GM18873 (cell line): ENCODE results near the gene EEF1AKMT1.
"Not testable (repeated sequence)": the region's sequence is repeated elsewhere in the genome, so short reads cannot be mapped to it uniquely, and the experiment has no call there.

Source experiments
- ATAC-seq: cut with Tn5 transposase; IDR thresholded peaks from one replicate; pipeline ENCODE4 v1.9.1; 2021; ENCODE audit warnings: mild to moderate bottlenecking, moderate library complexity, moderate number of reproducible peaks; ENCODE audit not compliant: unreplicated experiment, low FRiP score

EEF1AKMT1 gene

DNA sequence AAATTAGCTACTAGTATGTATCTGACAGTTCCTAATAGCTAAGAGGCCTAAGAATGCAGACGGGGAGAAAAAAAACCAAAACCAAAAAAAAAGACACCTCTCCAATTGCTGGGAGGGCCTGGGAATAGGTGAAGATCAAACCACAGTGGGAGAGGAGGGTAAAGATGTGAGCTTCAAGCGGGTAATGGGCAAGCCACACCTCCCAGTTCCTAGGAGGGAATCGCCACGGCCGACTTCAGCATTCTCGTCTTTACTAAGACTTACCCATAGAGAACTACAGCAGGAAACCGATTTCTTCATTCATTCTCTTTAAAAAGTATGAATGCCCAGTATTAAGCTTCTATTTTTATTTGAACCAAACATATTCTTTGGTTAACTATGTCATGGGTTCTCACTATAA, 5.6 kb upstream of the EEF1AKMT1 start:
- ATAC-seq: no peak

DNA sequence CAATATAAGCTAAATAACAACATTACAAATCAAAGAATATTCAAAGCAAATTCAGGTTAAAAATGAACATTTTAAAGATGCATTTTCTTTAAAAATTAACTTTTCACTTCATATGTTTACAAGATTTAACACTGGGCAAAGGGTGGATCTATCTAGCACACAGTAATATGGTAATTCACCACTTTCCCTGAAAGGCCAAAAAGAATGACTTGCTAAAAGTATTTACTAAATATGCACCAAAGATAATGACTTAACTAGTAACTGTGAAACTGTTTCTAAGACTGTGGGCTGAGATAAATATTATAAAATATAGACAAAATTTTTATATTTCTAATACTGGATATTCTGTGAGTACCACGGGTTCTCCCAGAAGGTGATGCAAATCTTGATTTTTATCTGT, 4.5 kb upstream of the EEF1AKMT1 start:
- no peak for ATAC-seq

DNA sequence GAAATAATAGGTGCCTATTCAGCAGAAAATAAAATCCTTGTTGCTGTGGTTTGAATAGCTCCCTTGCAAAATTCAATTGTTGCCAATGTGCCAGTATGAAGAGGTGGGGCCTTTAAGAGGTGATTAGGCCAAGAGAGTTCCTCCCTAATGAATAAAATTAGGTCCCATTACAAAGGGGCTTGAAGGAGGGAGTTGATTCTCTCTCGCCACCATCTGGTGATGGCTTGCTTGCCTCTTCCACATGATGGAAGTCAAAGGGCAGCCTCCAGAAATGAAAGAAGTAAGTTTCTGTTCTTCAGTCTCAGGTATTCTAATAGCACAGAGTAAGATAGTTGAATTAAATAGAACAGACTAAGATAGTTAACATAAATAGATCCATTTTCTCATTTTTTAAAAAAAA, 3.0 kb upstream of the EEF1AKMT1 start:
- ATAC-seq: no peak

DNA sequence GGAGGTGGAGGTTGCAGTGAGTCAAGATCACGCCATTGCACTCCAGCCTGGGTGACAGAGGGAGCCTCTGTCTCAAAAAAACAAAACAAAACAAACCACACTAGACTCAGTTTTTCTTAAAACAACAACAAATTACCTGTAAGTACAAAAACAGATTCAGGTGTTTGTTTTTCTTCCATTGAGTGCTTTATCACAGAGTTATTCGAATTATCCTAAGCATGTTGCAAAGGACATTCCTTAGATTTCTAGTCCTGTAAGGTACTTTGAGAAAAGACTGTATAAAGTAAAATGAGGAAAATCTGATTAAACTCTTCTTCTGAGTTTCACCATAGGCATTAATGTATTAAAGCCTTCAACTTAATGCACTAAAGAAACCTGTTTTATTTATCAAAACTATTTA, 2.2 kb upstream of the EEF1AKMT1 start:
- no peak for ATAC-seq

DNA sequence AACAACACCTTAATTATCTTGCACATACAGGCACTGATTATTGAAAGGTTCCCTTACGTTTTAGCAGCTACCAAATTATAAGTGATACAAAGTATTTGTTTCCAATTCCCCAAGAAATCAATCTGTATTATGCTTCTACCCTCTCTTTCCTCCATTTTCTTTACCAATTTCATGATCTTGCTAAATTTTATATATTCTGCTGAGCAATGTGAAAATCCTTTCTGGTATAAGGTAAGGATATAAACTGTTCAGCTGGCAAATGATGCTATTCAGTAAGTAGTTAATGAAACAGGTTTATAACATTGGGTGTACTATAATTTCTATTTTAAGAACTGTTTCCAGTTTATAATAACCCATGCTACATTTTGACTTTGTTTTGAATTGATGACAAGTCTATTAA, 985 bp upstream of the EEF1AKMT1 start:
- ATAC-seq: no peak

DNA sequence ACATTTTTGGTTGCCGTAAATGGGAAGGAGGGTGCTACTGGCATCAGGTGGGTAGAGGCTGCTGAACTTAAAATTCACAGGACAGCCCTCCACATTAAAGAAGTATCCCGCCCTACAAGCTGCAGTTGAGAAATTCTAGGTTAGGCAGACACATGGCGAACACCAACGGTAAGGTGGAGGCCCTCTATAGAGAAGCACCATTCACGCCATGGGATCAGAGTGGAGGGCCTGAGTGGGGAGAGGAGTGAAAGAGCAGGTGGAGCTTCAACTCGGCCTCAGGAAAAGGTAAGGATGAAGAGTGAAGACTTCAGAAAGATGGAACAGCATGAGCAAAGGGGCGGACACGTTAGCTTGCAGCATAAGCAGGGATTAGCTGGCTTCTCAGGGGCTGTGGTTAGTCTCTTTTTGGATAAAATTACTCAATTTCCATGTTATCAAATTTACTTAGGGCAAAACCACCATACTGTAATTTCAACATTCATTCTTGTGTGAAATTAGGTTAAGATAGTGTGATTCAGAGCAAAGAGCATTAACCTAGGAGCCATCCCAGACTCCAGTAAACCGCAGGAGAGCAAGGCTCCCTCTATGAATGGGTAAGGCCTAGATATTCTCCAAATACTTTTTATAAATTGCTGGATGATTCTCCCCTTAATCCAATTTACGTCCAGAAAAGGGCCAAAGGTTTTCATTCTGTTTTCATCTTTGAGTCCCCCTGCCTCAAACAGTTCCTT, 1.2 kb downstream of the EEF1AKMT1 start:
- ATAC-seq: no peak

DNA sequence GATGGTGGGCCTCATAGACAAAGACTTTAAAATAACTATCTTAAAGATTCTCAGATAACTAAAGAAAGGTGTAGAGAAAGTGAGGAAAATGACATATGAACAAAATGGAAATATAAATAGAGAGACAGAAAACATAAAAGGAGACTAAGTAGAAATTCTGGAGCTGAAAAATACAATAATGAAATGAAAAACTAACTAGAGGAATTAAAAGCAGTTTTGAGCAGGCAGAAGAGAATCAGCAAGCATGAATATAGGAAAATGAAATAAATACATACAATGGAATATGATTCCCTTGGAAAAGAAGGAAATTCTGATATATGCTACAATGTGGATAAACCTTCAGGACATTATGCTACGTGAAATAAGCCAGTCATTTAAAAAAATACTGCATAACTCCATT, 3.9 kb downstream of the EEF1AKMT1 start:
- ATAC-seq: no peak

DNA sequence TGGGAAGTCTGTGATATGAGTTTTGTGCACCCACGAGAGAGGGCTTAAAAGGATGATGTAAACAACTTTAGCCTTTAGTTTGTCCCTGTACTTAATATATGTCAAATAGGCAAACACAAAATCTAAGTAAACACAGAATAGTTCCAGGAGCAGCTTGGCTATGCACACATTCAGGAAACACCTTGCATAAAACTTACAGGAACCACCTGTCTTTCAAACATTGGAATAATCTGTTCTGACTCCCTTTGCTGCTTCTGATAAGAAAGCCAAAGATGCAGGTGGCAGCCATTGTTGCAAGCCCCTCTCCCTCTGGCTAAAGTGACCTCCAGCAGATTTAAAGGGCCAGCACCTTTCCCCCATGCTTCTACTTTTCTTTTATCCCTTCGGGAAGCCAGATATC, 4.7 kb downstream of the EEF1AKMT1 start:
- ATAC-seq: no peak

DNA sequence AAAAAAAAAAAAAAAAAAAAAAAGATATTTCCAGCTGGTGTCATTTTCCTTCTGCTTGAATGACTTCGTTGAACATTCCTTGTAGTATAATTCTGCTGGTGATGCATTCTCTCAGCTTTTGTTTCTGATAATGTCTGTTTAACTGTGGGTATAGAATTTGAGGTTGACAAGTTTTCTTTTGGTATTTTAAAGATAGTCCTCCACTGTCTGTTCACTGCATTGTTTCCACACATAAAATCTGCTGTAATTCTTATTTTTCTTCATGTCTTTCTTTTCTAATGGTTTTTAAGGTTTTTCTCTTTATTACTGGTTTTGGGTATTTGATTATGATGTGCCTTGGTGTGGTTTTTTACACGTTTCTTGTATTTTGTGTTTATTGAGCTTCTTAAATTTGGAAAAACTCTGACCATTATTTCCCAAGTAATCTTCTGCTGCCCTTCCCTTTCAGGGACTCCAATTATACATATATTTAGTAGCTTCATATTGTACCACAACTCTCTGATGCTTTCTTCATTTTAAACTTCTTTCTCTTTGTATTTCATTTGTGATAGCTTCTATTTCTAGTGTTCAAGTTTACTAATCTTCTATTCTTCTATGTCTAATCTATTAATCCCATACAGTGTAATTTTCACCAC, 6.3 kb downstream of the EEF1AKMT1 start:
- ATAC-seq: no peak

DNA sequence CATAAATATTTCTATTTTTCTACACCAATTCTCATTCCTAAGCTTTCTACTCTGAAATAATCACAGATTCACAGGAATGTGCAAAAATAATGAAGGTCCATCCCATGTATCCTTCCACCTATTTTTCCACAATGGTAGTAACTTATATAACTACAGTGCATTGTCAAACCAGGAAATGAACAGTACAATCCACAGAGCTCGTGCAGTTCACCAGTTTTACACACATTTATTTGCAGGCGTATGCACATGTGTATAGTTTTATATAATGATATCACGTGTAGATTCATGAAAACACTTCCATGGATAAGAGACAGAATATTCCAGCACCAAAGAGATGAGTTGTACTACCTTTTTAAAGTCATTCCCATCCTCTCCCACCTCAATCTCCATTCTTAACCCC, 12.9 kb downstream of the EEF1AKMT1 start:
- no peak for ATAC-seq

DNA sequence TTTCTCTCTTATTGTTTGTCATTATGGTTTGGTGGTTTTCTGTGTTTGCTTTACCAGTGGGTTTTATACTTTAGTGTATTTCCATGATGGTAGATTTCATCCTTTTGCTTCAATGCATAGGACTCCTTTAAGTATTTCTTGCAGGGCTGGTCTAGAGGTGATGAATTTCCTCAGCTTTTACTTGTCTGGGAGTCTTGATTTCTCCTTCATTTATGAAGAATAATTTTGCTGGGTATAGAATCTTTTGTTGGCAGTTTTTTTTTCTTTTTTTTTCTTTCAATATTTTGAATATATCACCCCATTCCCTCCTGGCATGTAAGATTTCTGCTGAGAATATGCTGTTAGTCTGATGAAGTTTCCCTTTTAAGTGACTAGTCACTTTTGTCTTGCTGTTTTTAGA, 19.8 kb downstream of the EEF1AKMT1 start:
- no peak for ATAC-seq

DNA sequence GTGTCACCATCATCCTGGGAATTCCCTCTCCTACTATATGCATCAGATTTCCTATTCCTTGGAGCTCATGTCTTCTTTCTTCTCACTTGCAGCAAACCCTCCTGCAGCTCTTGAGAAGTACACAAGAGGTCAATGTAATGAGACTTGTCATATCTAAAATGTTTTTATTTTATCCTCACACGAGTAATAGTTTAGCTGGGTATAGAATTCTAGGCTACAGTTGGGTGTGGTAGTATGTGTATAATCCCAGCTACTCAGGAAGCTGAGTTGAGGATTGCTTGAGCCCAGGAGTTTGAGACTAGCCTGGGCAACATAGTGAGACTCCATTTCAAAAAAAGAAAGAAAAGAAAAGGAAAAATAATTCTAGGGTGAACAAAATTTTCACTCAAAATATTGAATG, 24.4 kb downstream of the EEF1AKMT1 start:
- no peak for ATAC-seq

DNA sequence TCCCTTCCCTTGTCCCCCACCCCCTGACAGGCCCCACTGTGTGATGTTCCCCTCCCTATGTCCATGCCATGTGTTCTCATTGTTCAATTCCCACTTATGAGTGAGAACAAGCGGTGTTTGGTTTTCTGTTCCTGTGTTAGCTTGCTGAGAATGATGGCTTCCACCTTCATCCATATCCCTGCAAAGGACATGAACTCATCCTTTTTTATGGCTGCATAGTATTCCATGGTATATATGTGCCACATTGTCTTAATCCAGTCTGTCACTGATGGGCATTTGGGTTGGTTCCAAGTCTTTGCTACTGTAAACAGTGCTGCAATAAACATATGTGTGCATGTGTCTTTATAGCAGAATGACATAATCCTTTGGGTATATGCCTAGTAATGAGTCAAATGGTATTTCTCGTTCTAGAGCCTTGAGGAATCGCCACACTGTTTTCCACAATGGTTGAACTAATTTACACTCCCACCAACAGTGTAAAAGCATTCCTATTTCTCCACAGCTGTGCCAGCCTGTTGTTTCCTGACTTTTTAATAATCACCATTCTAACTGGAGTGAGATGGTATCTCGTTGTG, 29.8 kb downstream of the EEF1AKMT1 start:
- not testable (repeated sequence) for ATAC-seq

DNA sequence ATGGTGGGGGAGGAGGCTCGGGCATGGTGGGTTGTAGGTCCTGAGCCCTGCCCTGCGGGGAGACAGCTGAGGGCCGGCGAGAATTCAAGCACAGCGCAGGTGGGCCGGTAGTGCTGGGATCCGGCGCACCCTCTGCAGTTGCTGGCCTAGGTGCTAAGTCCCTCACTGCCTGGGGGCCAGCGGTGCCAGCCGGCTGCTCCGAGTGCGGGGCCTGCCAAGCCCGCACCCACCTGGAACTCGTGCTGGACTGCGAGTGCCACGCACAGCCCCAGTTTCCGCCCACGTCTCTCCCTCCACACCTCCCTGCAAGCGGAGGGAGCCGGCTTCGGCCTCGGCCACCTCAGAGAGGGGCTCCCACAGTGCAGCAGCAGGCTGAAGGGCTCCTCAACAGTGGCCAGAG, 33.7 kb downstream of the EEF1AKMT1 start:
- no peak for ATAC-seq

DNA sequence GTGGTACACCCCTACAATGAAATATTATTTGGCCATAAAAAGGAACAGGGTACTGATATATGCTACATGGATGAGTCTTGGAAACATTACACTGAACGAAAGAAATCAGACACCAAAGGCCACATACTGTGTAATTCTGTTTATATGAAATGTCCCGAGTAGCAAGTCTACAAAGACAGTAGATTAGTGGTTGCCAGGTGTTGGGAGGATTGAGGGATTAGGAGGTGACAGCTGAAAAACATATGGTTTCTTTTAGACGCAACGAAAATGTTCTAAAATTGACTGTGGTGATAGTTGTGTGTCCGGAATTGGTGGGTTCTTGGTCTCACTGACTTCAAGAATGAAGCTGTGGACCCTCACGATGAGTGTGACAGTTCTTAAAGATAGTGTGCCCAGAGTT, 35.1 kb downstream of the EEF1AKMT1 start:
- ATAC-seq: no peak

DNA sequence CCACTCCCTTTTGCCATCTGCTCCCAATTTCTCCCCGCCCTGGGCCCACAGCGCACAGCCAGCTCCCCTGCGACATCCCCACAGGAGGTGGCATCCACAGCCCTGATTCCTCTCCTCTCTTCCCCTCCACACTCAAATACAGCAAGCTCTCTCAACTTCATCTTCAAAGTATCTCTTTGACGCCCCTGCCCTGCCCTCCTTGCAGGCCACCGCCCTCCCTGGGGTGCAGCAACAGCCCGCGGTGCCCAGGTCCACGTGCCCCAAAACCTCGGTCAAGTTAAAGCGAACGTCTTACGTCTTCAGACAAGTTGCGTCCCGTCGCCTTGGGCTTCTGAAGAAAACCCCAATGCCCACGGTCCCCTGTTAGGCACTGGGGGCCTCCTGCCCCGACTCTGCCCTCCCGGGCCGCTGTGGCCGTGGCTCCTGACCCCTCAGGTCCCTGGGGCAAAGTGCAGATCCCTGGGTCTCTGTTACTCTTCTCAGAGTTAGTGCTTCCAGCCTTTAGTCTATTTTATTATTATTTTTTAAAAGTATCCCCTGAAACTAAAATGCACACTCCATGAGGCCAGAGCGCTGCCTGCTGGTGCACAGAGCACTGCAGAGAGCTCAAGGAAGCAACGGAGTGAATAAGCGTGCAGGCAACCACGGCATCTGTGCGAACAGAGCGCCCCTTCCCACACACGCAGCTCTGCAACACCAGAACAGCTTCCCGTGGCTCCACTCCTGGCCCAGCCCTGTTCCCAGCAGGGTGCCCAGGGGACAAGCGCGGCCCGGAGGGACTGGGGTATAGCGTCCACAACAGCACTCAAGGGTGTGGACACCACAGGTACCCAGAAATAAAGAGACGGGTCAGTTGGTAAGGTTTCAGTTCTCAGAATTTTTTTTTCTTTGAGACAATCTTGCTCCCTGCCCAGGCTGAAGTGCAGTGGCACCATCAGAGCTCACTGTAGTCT, 43.9 kb downstream of the EEF1AKMT1 start:
- no peak for ATAC-seq

DNA sequence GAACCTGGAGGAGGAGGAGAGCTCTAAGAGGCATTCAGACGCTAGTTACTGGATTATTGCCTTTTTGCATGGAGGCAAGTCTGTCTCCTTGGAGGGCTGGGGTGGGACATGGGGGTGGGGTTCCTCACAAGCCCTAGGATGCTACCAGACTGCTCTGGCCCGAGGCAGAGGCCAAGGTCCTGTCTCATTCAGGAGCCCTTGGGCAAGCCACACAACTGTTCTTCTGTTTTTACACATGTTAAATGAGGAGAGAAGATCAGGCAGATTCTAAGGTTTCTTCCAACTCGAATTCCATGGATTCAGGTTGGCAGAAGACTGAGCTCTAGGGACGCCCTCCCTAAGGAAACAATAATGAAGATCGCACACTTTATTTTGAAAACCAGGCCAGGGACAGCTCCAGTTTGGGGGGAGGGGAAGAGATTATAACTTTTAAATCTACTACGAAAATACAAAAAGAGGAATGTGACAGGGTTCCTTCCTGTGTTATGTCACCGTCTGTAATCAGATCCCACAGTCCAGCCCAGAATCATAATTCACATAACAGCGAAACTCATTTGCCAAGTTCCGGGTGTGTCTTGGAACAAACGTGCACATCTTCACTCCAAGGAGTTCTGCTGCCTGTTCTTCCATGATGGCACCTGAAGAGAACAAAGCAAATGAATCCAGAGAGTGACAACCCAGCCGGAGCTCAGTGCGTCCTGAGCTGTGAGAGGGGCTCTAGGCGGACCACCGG, 45.0 kb downstream of the EEF1AKMT1 start:
- ATAC-seq: no peak

DNA sequence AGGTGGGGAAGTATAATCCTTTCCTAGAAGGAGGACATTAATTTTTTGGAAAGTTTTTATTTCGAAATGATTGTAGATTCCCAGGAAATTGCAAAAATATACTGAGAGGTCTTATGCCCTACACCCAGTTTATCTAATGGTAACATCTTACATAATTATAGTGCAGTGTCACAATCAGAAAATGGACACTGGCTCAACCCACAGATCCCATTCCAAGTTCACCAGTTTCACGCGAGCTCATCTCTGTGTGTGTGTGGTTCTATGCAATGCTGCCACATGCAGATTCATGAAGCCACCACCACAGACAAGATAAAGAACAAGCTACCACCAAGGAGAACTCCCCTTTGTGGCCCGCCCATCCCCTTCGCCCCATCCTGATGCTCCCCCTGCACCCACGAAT, 45.9 kb downstream of the EEF1AKMT1 start:
- no peak for ATAC-seq

DNA sequence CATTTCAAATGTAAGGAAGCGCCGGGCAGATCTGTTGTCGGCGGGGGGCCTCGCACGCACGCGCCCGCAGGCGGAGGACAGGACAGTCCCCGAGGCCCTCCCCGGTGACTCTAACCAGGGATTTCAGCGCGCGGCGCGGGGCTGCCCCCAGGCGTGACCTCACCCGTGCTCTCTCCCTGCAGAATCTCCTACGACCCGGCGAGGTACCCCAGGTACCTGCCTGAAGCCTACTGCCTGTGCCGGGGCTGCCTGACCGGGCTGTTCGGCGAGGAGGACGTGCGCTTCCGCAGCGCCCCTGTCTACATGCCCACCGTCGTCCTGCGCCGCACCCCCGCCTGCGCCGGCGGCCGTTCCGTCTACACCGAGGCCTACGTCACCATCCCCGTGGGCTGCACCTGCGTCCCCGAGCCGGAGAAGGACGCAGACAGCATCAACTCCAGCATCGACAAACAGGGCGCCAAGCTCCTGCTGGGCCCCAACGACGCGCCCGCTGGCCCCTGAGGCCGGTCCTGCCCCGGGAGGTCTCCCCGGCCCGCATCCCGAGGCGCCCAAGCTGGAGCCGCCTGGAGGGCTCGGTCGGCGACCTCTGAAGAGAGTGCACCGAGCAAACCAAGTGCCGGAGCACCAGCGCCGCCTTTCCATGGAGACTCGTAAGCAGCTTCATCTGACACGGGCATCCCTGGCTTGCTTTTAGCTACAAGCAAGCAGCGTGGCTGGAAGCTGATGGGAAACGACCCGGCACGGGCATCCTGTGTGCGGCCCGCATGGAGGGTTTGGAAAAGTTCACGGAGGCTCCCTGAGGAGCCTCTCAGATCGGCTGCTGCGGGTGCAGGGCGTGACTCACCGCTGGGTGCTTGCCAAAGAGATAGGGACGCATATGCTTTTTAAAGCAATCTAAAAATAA, 52.1 kb downstream of the EEF1AKMT1 start:
- no peak for ATAC-seq
